Endodermal cell (in vitro differentiated cells): ENCODE measurements around the gene COL5A3. TPM values are rescaled to one million over a fixed set of nuclear protein-coding genes. Genes with fewer than 3 reads are reported as not detected.

ENCODE experiments used
- DNase-seq: peaks from one replicate; pipeline ENCODE4 v3.0.0-alpha.2; 2017
- H3K27ac ChIP-seq: 2 replicates; pipeline ENCODE4 v1.5.1; 2013; ENCODE audit warnings: mild to moderate bottlenecking, low read depth, low read length, moderate library complexity
- H3K27me3 ChIP-seq: 2 replicates; pipeline ENCODE4 v1.6.1; 2013; ENCODE audit warnings: mild to moderate bottlenecking, low read length, moderate library complexity; ENCODE audit not compliant: insufficient read depth, control insufficient read depth, poor library complexity, severe bottlenecking
- H3K36me3 ChIP-seq: 2 replicates; pipeline ENCODE4 v1.7.0; 2013; ENCODE audit warnings: mild to moderate bottlenecking, low read length, moderate library complexity; ENCODE audit not compliant: control insufficient read depth, insufficient read depth
- H3K4me1 ChIP-seq: one replicate; pipeline ENCODE4 v1.7.0; 2013; ENCODE audit warnings: low read length; ENCODE audit not compliant: control insufficient read depth, insufficient read depth
- H3K4me3 ChIP-seq: 2 replicates; pipeline ENCODE4 v1.5.1; 2013; ENCODE audit warnings: mild to moderate bottlenecking, low read length, moderate library complexity
- H3K9ac ChIP-seq: 2 replicates; pipeline ENCODE4 v1.6.1; 2013; ENCODE audit warnings: mild to moderate bottlenecking, low read length, moderate library complexity; ENCODE audit not compliant: poor library complexity, severe bottlenecking; ENCODE audit errors: extremely low read depth
- H3K9me3 ChIP-seq: 2 replicates; pipeline ENCODE4 v1.6.1; 2013; ENCODE audit warnings: mild to moderate bottlenecking, low read length, moderate library complexity; ENCODE audit not compliant: control insufficient read depth
- H3K27ac Mint-ChIP-seq: 2 replicates; pipeline ENCODE4 v1.8.0; 2020; ENCODE audit warnings: mixed read lengths
- H3K27me3 Mint-ChIP-seq: 2 replicates; pipeline ENCODE4 v1.8.0; 2021; ENCODE audit warnings: mild to moderate bottlenecking, mixed read lengths; ENCODE audit not compliant: insufficient read depth
- H3K36me3 Mint-ChIP-seq: 2 replicates; pipeline ENCODE4 v1.8.0; 2020; ENCODE audit warnings: low read depth, mixed read lengths
- H3K4me1 Mint-ChIP-seq: 2 replicates; pipeline ENCODE4 v1.8.0; 2020; ENCODE audit warnings: mixed read lengths
- H3K4me3 Mint-ChIP-seq: 2 replicates; pipeline ENCODE4 v1.8.0; 2020; ENCODE audit warnings: mild to moderate bottlenecking, moderate library complexity, mixed read lengths
- H3K9me3 Mint-ChIP-seq: 2 replicates; pipeline ENCODE4 v1.8.0; 2020; ENCODE audit warnings: mild to moderate bottlenecking, mixed read lengths
- CTCF ChIP-seq: fragments of 200-600 bp; sonication (generic); conservative IDR thresholded peaks from 2 replicates; pipeline ENCODE4 v1.5.0; 2021; ENCODE audit warnings: antibody characterized with exemption, mild to moderate bottlenecking
- WGBS, 2 experiments: methylation state at CpG; one replicate each; pipeline versions ENCODE4 v1.1.5 to v1.1.7; 2013; ENCODE audit warnings: missing lambda C conversion rate in 2 of 2, mixed read lengths in 1 of 2; ENCODE audit not compliant: insufficient coverage in 1 of 2, insufficient read length in 1 of 2; 5-methylcytosine and 5-hydroxymethylcytosine counted together
- microRNA-seq: library from miRNA; unstranded; fragments of <30 nt; microRNA quantifications from one replicate; pipeline ENCODE4 v1.2.0, GENCODE V29; 2020; ENCODE audit warnings: borderline microRNAs expressed
- total RNA-seq, 2 donors: library from RNA; stranded (reverse); fragmentation: NEBNext Ultra II Directional in 1 of 2; extraction: Animal tissue kit (Norgen Biotek cat#: 25700) in 1 of 2; gene quantifications; 2 replicates in 1 of 2; 3 replicates in 1 of 2; pipeline ENCODE4 v1.2.1, GENCODE V29; 2021

The COL5A3 gene
- total RNA-seq, 2 donors from 2014 or later = 0.04 TPM; not detected in 1

DNA sequence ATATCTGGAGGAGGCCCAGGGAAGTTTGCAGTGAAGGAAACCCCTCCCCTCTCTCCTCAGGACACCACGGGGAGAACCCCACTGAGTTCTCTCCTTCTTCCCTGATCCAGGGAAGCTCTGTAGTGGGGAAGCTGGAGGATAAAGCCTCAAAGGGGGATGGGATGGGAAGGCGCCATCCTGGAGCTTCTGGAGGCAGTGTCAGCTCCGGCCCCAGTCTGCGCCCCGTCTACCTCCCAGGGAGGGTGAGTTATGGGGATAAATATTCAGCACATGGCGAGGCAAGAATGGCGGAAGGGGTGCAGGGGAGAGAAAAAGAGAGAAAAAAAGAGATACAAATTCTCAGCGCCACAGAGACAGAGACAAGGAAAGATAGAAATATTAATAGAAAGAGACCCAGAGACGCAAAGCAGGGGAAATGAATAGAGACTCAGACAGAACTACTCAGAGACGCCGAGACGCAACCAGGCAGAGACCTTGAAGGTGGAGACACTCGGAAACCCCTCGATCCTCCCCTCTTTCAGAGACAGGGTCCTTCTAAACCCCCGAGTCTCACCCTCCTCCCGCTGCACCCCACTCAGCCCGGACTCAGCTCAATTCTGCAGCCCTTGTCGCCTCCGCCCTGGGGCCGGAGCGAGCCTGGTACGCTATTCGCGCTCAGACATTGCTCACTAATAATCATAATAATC, 97.6 kb downstream of the COL5A3 start:
- Histone ChIP-seq H3K27ac (no peak overlapping the region), H3K4me3 (peak overlapping the region; percentile 81), H3K4me1 (no peaks in the 10 kb centered on the region), H3K9ac (peak overlapping the region; percentile 30), H3K27me3 (peaks cover 10% of the 10 kb centered on the region), H3K9me3 (no peaks in the 10 kb centered on the region), H3K36me3 (no peaks in the 10 kb centered on the region)
- DNase-seq = no peak
- Mint-ChIP-seq H3K27me3 (peaks cover 7% of the 10 kb centered on the region), H3K9me3 (no peaks in the 10 kb centered on the region), H3K36me3 (no peaks in the 10 kb centered on the region), H3K27ac (peak overlapping the region; percentile 46), H3K4me3 (no peak overlapping the region), H3K4me1 (peaks cover 9% of the 10 kb centered on the region)
- no peak for TF ChIP-seq CTCF
- 29 to 33% methylated on average over 14 to 23 of the region's 24 CpGs for WGBS, 2 experiments

GRCh38 chr19:9911524-9912185, 98.6 kb downstream of the COL5A3 start:
- DNase-seq = no peak

DNA sequence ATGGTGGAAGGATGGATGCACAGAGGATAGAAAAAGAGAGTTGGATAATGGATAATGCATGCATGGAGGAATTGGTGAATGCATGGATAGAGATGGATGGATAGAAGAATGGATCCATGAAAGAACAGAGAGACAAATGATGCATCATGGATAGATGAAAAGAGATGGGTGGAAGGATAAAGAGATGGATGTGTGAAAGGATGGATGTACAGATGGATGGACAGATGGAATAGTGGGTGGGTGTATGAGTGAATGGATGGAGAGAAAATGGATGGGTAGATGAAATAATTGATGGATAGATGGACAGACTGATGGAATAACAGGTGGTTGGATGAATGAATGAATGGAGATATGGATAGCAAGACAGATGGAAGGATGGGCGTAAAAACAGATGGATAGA, 99.7 kb downstream of the COL5A3 start:
- no peaks in the 10 kb centered on the region for H3K9me3 Mint-ChIP-seq
- H3K4me1 ChIP-seq = no peaks in the 10 kb centered on the region
- H3K36me3 ChIP-seq = no peaks in the 10 kb centered on the region
- no peak overlapping the region for H3K4me3 ChIP-seq
- no peaks in the 10 kb centered on the region for H3K4me1 Mint-ChIP-seq
- no peak for DNase-seq
- no peak overlapping the region for H3K27ac ChIP-seq
- no peak overlapping the region for H3K4me3 Mint-ChIP-seq
- no peak for TF ChIP-seq CTCF
- H3K27me3 Mint-ChIP-seq = peaks cover 7% of the 10 kb centered on the region
- no peaks in the 10 kb centered on the region for H3K9me3 ChIP-seq
- H3K36me3 Mint-ChIP-seq = no peaks in the 10 kb centered on the region
- no peak overlapping the region for H3K27ac Mint-ChIP-seq
- WGBS, 2 experiments = 93 to 100% methylated on average over 1 of the region's 1 CpG
- H3K9ac ChIP-seq = no peak overlapping the region
- peaks cover 10% of the 10 kb centered on the region for H3K27me3 ChIP-seq

More at GRCh38 chr19:9911524-9912185, 98.6 kb downstream of the COL5A3 start:
- Histone ChIP-seq H3K27ac (no peak overlapping the region), H3K9me3 (no peaks in the 10 kb centered on the region), H3K4me1 (no peaks in the 10 kb centered on the region), H3K4me3 (no peak overlapping the region), H3K36me3 (no peaks in the 10 kb centered on the region), H3K27me3 (peaks cover 10% of the 10 kb centered on the region), H3K9ac (no peak overlapping the region)
- Mint-ChIP-seq H3K27me3 (peaks cover 7% of the 10 kb centered on the region), H3K4me1 (peaks cover 2% of the 10 kb centered on the region), H3K36me3 (no peaks in the 10 kb centered on the region), H3K27ac (no peak overlapping the region), H3K9me3 (no peaks in the 10 kb centered on the region), H3K4me3 (no peak overlapping the region)
- TF ChIP-seq CTCF = no peak
- WGBS, 2 experiments = 89 to 96% methylated on average over 5 to 6 of the region's 6 CpGs

Small RNAs within 50 kb of the gene (microRNA-seq; reads per million reads assigned to microRNA genes)
- gene MIR5589 = not detected

Other genes with a start within 250 kb of the COL5A3 start
- gene ZNF846, start 241.8 kb downstream of the COL5A3 start, total RNA-seq = 10 to 100 TPM; 12.3 to 23.6 TPM
- gene FBXL12, start 191.4 kb downstream of the COL5A3 start, total RNA-seq = 10 to 100 TPM; 28.3 to 28.8 TPM
- 100 to 1,000 TPM; 415 to 506 TPM for gene UBL5, start 182.6 kb downstream of the COL5A3 start, total RNA-seq
- 100 to 1,000 TPM in 1 of 2 donors, 10 to 100 TPM in 1; 92.4 to 101 TPM for gene PIN1, start 175.2 kb downstream of the COL5A3 start, total RNA-seq
- gene OLFM2, start 74.0 kb downstream of the COL5A3 start, total RNA-seq = 10 to 100 TPM; 33.1 to 58.1 TPM
- gene RDH8, start 3.0 kb upstream of the COL5A3 start, total RNA-seq = not detected
- 10 to 100 TPM in 1 of 2 donors, 1 to 10 TPM in 1; 8.2 to 15.0 TPM for gene SHFL, start 75.8 kb upstream of the COL5A3 start, total RNA-seq
- not detected for gene ANGPTL6, start 92.2 kb upstream of the COL5A3 start, total RNA-seq
- 10 to 100 TPM; 40.3 to 54.0 TPM for gene PPAN, start 95.9 kb upstream of the COL5A3 start, total RNA-seq
- 10 to 100 TPM in 1 of 2 donors, 1 to 10 TPM in 1; 9.0 to 14.8 TPM for gene P2RY11, start 101.2 kb upstream of the COL5A3 start, total RNA-seq
- 100 to 1,000 TPM; 216 to 257 TPM for gene EIF3G, start 109.4 kb upstream of the COL5A3 start, total RNA-seq
- 100 to 1,000 TPM; 163 to 189 TPM for gene DNMT1, start 184.4 kb upstream of the COL5A3 start, total RNA-seq
- 10 to 100 TPM; 11.0 to 16.4 TPM for gene S1PR2, start 220.8 kb upstream of the COL5A3 start, total RNA-seq
- gene MRPL4, start 241.7 kb upstream of the COL5A3 start, total RNA-seq = 10 to 100 TPM; 66.0 to 69.2 TPM